Endothelial cell of umbilical vein (primary cell): Measurements from ENCODE around the gene PKNOX2. TPM values are rescaled to one million over a fixed set of nuclear protein-coding genes. Genes with fewer than 3 reads are reported as not detected.

Experiments used
- BruUV-seq: library from RNA; stranded (reverse); fragments of 400-500 nt; replicated peaks from 2 replicates; lab custom pipeline; 2021; lab: Mats Ljungman, UMichigan
- CTCF ChIA-PET: fragments of 300-600, 350-600 bp; sonication (Branson Sonifier 250); formaldehyde crosslinking; loops from one replicate; lab custom pipeline; 2021; ENCODE audit warnings: antibody characterized with exemption, inconsistent platforms; lab: Charles Lee
- POLR2A ChIA-PET: fragments of 300-600, 350-600 bp; sonication (Branson Sonifier 250); formaldehyde crosslinking; loops from one replicate; lab custom pipeline; 2021; ENCODE audit warnings: antibody characterized with exemption, inconsistent platforms; lab: Charles Lee
- DNase-seq: peaks from one replicate; pipeline ENCODE4 v3.0.0-alpha.2; 2011; ENCODE audit warnings: low read depth, low spot score
- FAIRE-seq: peaks from 2 replicates; lab custom pipeline; 2011; peaks lifted over from hg19 to GRCh38; lab: Jason Lieb, UNC
- H2AFZ ChIP-seq: 2 replicates; pipeline ENCODE4 v1.6.0; 2012; ENCODE audit warnings: low read depth, low read length, control low read depth, inconsistent platforms
- H3K27ac ChIP-seq: 2 replicates; pipeline ENCODE4 v1.5.1; 2011; ENCODE audit warnings: low read depth, mild to moderate bottlenecking, control low read depth, low read length, moderate library complexity; ENCODE audit not compliant: insufficient read depth
- H3K27me3 ChIP-seq, 2 experiments: 2 replicates each; pipeline versions ENCODE4 v1.6.0 to v1.6.1; 2011; ENCODE audit warnings: low read length in 2 of 2, mixed read lengths in 1 of 2; ENCODE audit not compliant: control insufficient read depth in 2 of 2, insufficient read depth in 2 of 2
- H3K36me3 ChIP-seq, 2 experiments: 2 replicates in 1 of 2; 3 replicates in 1 of 2; pipeline ENCODE4 v1.5.1; 2011; ENCODE audit warnings: low read length in 2 of 2, mild to moderate bottlenecking in 1 of 2, moderate library complexity in 1 of 2; ENCODE audit not compliant: control insufficient read depth in 2 of 2, insufficient read depth in 2 of 2; ENCODE audit errors: extremely low read depth in 1 of 2
- H3K4me1 ChIP-seq: 3 replicates; pipeline ENCODE4 v1.5.1; 2011; ENCODE audit warnings: mild to moderate bottlenecking, low read length; ENCODE audit not compliant: control insufficient read depth, insufficient read depth; ENCODE audit errors: extremely low read depth
- H3K4me2 ChIP-seq: 2 replicates; pipeline ENCODE4 v1.6.1; 2011; ENCODE audit warnings: low read length, control low read depth, mixed read lengths; ENCODE audit not compliant: insufficient read depth
- H3K4me3 ChIP-seq, 3 experiments: fragments of 200-600 bp in 1 of 3; sonication (generic), shearing (Covaris generic) in 1 of 3; replicated peaks in 1 of 3; 2 replicates each; pipeline ENCODE4 v1.5.1; 2011 to 2016; ENCODE audit warnings: control low read depth in 3 of 3, low read length in 3 of 3, mild to moderate bottlenecking in 2 of 3, inconsistent platforms in 1 of 3, low read depth in 1 of 3, moderate library complexity in 1 of 3; ENCODE audit not compliant: insufficient read depth in 1 of 3
- H3K79me2 ChIP-seq: 2 replicates; pipeline ENCODE4 v1.6.0; 2012; ENCODE audit warnings: low read length, inconsistent platforms; ENCODE audit not compliant: control insufficient read depth, insufficient read depth
- H3K9ac ChIP-seq: replicated peaks from 2 replicates; pipeline ENCODE3; 2011; ENCODE audit warnings: low read length, control low read depth; ENCODE audit not compliant: insufficient read depth; ENCODE audit errors: extremely low read depth
- H3K9me1 ChIP-seq: replicated peaks from 3 replicates; pipeline ENCODE4 v1.6.0; 2011; ENCODE audit warnings: mild to moderate bottlenecking, low read length; ENCODE audit not compliant: control insufficient read depth, insufficient read depth; ENCODE audit errors: extremely low read depth
- H3K9me3 ChIP-seq: replicated peaks from 2 replicates; pipeline ENCODE4 v1.5.1; 2012; ENCODE audit warnings: low read length, inconsistent platforms; ENCODE audit not compliant: control insufficient read depth, insufficient read depth
- H4K20me1 ChIP-seq: replicated peaks from 2 replicates; pipeline ENCODE3; 2011; ENCODE audit warnings: mild to moderate bottlenecking, low read length; ENCODE audit not compliant: control insufficient read depth, insufficient read depth; ENCODE audit errors: extremely low read depth
- EZH2 ChIP-seq: IDR thresholded peaks from 2 replicates; pipeline ENCODE4 v1.6.1; 2012; ENCODE audit warnings: borderline replicate concordance, low read depth, mild to moderate bottlenecking, moderate library complexity, low read length, inconsistent platforms; ENCODE audit not compliant: severe bottlenecking
- FOS ChIP-seq: IDR thresholded peaks from 2 replicates; pipeline ENCODE4 v1.6.1; 2011; ENCODE audit warnings: mild to moderate bottlenecking, low read length, moderate library complexity, borderline replicate concordance; ENCODE audit not compliant: insufficient read depth
- GATA2 ChIP-seq: IDR thresholded peaks from 2 replicates; pipeline ENCODE4 v1.7.0; 2011; ENCODE audit warnings: low read depth, mild to moderate bottlenecking, moderate library complexity, mixed read lengths, low read length; ENCODE audit not compliant: insufficient read length, insufficient read depth
- JUN ChIP-seq: IDR thresholded peaks from 2 replicates; pipeline ENCODE4 v1.6.1; 2011; ENCODE audit warnings: borderline replicate concordance, low read depth; ENCODE audit not compliant: insufficient read length, insufficient read depth
- MAX ChIP-seq: IDR thresholded peaks from 2 replicates; pipeline ENCODE4 v1.6.1; 2011; ENCODE audit not compliant: insufficient read depth, insufficient read length
- MYC ChIP-seq: IDR thresholded peaks from one replicate; pipeline ENCODE4 v1.6.1; 2011; ENCODE audit warnings: mild to moderate bottlenecking, low read depth, low read length
- POLR2A ChIP-seq: IDR thresholded peaks from 2 replicates; pipeline ENCODE4 v1.6.1; 2012; ENCODE audit warnings: low read depth, mild to moderate bottlenecking, control low read depth, low read length
- POLR2AphosphoS5 ChIP-seq: IDR thresholded peaks from 2 replicates; pipeline ENCODE4 v1.6.1; 2012; ENCODE audit warnings: low read depth, mild to moderate bottlenecking, control low read depth, low read length, moderate library complexity; ENCODE audit not compliant: insufficient read depth
- dilution Hi-C: fragments of 300-500 bp; cut with MboI; formaldehyde crosslinking; loops from one replicate; pipeline ENCODE4 v1.15.0; 2019; ENCODE audit warnings: low sequenced_read_pairs; ENCODE audit not compliant: extremely low pct_ligation_motif_present
- intact Hi-C: fragments of 100-400 bp; cut with micrococcal nuclease; formaldehyde crosslinking; loops from one replicate; pipeline ENCODE4 v1.10.0; 2022
- polyA plus RNA-seq, 4 experiments: library from polyadenylated mRNA; depleted of rRNA in 3 of 4; stranded (reverse) in 3 of 4; unstranded in 1 of 4; fragments of >200 nt; gene quantifications; 2 replicates each; pipeline versions ENCODE4 v1.2.1 to v1.2.3, GENCODE V29; 2011 to 2012; ENCODE audit warnings: missing spikeins in 1 of 4
- total RNA-seq: library from RNA; stranded (reverse); gene quantifications from 2 replicates; pipeline ENCODE4 v1.2.3, GENCODE V29; 2021
- TF ChIP-seq, protein P1 (sequence below), 2 donors: IDR thresholded peaks; 1 replicate in 1 of 2; 2 replicates in 1 of 2; pipeline ENCODE4 v1.5.1; 2011; ENCODE audit warnings: low read length in 2 of 2, mild to moderate bottlenecking in 2 of 2, moderate library complexity in 2 of 2, control low read depth in 1 of 2, inconsistent platforms in 1 of 2, low read depth in 1 of 2; ENCODE audit not compliant: insufficient read depth in 1 of 2; ENCODE audit errors: extremely low read depth in 1 of 2

PKNOX2 gene
- total and polyA plus RNA-seq, 2 donors (not counting 3 experiments of a cell fraction or from before 2014, with no cell fraction given): 0.11 to 0.91 TPM

DNA sequence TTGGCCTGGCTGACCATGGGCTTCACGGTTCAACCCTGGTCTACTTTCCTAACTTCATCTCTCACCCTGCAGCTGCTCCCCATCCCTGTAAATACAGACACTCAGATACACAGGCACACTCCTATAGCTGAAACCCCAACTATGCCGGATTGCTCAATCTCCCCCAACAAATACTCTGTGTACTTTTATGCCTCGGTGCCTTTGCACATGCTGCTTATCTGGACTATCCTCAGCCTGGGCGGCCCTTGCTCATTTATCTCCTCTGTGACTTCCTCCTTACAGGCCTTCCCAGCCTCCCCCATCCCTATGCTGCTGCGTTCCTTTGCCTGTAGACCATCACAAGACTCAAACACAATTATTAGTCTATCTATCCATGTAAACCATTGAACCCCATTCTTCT lies 76.6 kb downstream of the PKNOX2 start:
- ChIA-PET POLR2A (no interaction called here), CTCF (interaction anchor here (0.9 to 2.1 kb wide), 2 partner anchors 17 to 105 kb away, joined by 3 to 5 read pairs; no protein-coding TSS in a partner anchor)
- no peak overlapping the region for H3K4me2 ChIP-seq
- no peak for DNase-seq
- no peaks in the 10 kb centered on the region for H3K36me3 ChIP-seq
- TF ChIP-seq POLR2A (no peak), EZH2 (no peak), GATA2 (no peak), FOS (no peak), JUN (no peak), MYC (no peak), POLR2AphosphoS5 (no peak), MAX (no peak)
- TF ChIP-seq, protein P1, sequence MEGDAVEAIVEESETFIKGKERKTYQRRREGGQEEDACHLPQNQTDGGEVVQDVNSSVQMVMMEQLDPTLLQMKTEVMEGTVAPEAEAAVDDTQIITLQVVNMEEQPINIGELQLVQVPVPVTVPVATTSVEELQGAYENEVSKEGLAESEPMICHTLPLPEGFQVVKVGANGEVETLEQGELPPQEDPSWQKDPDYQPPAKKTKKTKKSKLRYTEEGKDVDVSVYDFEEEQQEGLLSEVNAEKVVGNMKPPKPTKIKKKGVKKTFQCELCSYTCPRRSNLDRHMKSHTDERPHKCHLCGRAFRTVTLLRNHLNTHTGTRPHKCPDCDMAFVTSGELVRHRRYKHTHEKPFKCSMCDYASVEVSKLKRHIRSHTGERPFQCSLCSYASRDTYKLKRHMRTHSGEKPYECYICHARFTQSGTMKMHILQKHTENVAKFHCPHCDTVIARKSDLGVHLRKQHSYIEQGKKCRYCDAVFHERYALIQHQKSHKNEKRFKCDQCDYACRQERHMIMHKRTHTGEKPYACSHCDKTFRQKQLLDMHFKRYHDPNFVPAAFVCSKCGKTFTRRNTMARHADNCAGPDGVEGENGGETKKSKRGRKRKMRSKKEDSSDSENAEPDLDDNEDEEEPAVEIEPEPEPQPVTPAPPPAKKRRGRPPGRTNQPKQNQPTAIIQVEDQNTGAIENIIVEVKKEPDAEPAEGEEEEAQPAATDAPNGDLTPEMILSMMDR (IDR thresholded peaks at IDR 0.05; ENCODE audit: extremely low read depth in 1 of 2, insufficient read depth in 1 of 2, low read depth in 1 of 2, low read length in 2 of 2): no peak
- no peaks in the 10 kb centered on the region for H3K79me2 ChIP-seq
- no peaks in the 10 kb centered on the region for H3K9me3 ChIP-seq
- H3K4me3 ChIP-seq: no peak overlapping the region
- H3K27me3 ChIP-seq: no peaks in the 10 kb centered on the region
- H3K27ac ChIP-seq: no peak overlapping the region
- H2AFZ ChIP-seq: no peak overlapping the region
- H4K20me1 ChIP-seq: no peaks in the 10 kb centered on the region
- intact Hi-C loops: no loop called here
- no peak for FAIRE-seq
- BruUV-seq: no TSS peak
- no peaks in the 10 kb centered on the region for H3K4me1 ChIP-seq
- dilution Hi-C loops: no loop called here
- no peaks in the 10 kb centered on the region for H3K9me1 ChIP-seq
- no peak overlapping the region for H3K9ac ChIP-seq
